Bronchial epithelial cell (primary cell): Measurements from ENCODE around the gene SCYGR1. TPM values are rescaled to one million over a fixed set of nuclear protein-coding genes. Genes with fewer than 3 reads are reported as not detected.

Experiments used
- DNase-seq: peaks from one replicate; pipeline ENCODE4 v3.0.0-alpha.2; 2010; ENCODE audit warnings: low read depth
- FAIRE-seq: peaks from 2 replicates; lab custom pipeline; 2011; peaks lifted over from hg19 to GRCh38; lab: Jason Lieb, UNC
- H3K27me3 ChIP-seq: 2 replicates; pipeline ENCODE4 v1.5.1; 2011; ENCODE audit warnings: low read length; ENCODE audit not compliant: control insufficient read depth, insufficient read depth
- H3K36me3 ChIP-seq: 2 replicates; pipeline ENCODE4 v1.5.1; 2011; ENCODE audit warnings: low read length; ENCODE audit not compliant: control insufficient read depth, insufficient read depth
- H3K4me3 ChIP-seq: 2 replicates; pipeline ENCODE4 v1.5.1; 2011; ENCODE audit warnings: mild to moderate bottlenecking, low read depth, low read length, control low read depth
- CTCF ChIP-seq: IDR thresholded peaks from 2 replicates; pipeline ENCODE4 v1.5.1; 2011; ENCODE audit warnings: mild to moderate bottlenecking, moderate library complexity, low read length, control low read depth, inconsistent platforms; ENCODE audit not compliant: insufficient read depth, severe bottlenecking
- total RNA-seq: library from RNA; depleted of rRNA; stranded (reverse); fragments of >200 nt; gene quantifications from 2 replicates; pipeline ENCODE4 v1.2.1, GENCODE V29; 2014

SCYGR1 gene
- total RNA-seq, 1 donor from 2014 or later = not detected

GRCh38 chr2:227420087-227421052 is 32.6 kb upstream of the SCYGR1 start:
- DNase-seq (no peak), FAIRE-seq (no peak)
- no peak overlapping the region for H3K4me3 ChIP-seq
- TF ChIP-seq CTCF = no peak
- H3K36me3 ChIP-seq = no peaks in the 10 kb centered on the region
- H3K27me3 ChIP-seq = no peaks in the 10 kb centered on the region

GRCh38 chr2:227416701-227417100 is 29.0 kb upstream of the SCYGR1 start:
- no peak for DNase-seq
- H3K36me3 ChIP-seq = no peaks in the 10 kb centered on the region
- no peak for FAIRE-seq
- no peak for TF ChIP-seq CTCF
- H3K27me3 ChIP-seq = no peaks in the 10 kb centered on the region
- no peak overlapping the region for H3K4me3 ChIP-seq

GRCh38 chr2:227415538-227416424 is 28.0 kb upstream of the SCYGR1 start:
- peak; percentile 87 for DNase-seq
- Histone ChIP-seq H3K27me3 (no peaks in the 10 kb centered on the region), H3K36me3 (no peaks in the 10 kb centered on the region), H3K4me3 (no peak overlapping the region)
- no peak for TF ChIP-seq CTCF
- no peak for FAIRE-seq

GRCh38 chr2:227414846-227415245 is 27.1 kb upstream of the SCYGR1 start:
- Histone ChIP-seq H3K27me3 (no peaks in the 10 kb centered on the region), H3K4me3 (no peak overlapping the region), H3K36me3 (no peaks in the 10 kb centered on the region)
- peak; percentile 91 for DNase-seq
- TF ChIP-seq CTCF = no peak
- FAIRE-seq = no peak

GRCh38 chr2:227413371-227413770 is 25.6 kb upstream of the SCYGR1 start:
- DNase-seq (no peak), FAIRE-seq (no peak)
- H3K4me3 ChIP-seq = no peak overlapping the region
- TF ChIP-seq CTCF = no peak
- H3K36me3 ChIP-seq = no peaks in the 10 kb centered on the region
- H3K27me3 ChIP-seq = no peaks in the 10 kb centered on the region
